Liver (tissue), 3 donors: Measurements from ENCODE around the gene LRRTM4.

Experiments
- CTCF ChIP-seq: fragments of 150-350 bp; IDR thresholded peaks from 2 replicates; pipeline ENCODE4 v1.5.1; 2017; ENCODE audit warnings: improper control_type of control experiment, low read depth, low read length; ENCODE audit not compliant: missing input control
- FOXA1 ChIP-seq: IDR thresholded peaks from 2 replicates; pipeline ENCODE4 v1.6.1; 2016; ENCODE audit warnings: antibody characterized with exemption
- GABPA ChIP-seq, 2 donors: IDR thresholded peaks in 1 of 2; conservative IDR thresholded peaks in 1 of 2; 2 replicates each; pipeline ENCODE4 v1.6.1; 2016; ENCODE audit warnings: antibody characterized with exemption in 2 of 2, mild to moderate bottlenecking in 1 of 2, moderate library complexity in 1 of 2
- JUND ChIP-seq, 2 donors: IDR thresholded peaks; 2 replicates each; pipeline ENCODE4 v1.6.1; 2016; ENCODE audit warnings: antibody characterized with exemption in 2 of 2
- RAD21 ChIP-seq, 2 donors: IDR thresholded peaks; 2 replicates each; pipeline ENCODE4 v1.6.1; 2016; ENCODE audit warnings: antibody characterized with exemption in 2 of 2, mild to moderate bottlenecking in 2 of 2
- REST ChIP-seq: IDR thresholded peaks from 2 replicates; pipeline ENCODE4 v1.6.1; 2016; ENCODE audit warnings: antibody characterized with exemption, mild to moderate bottlenecking
- SP1 ChIP-seq: IDR thresholded peaks from 2 replicates; pipeline ENCODE4 v1.6.1; 2018; ENCODE audit warnings: antibody characterized with exemption, mild to moderate bottlenecking
- TAF1 ChIP-seq: conservative IDR thresholded peaks from 2 replicates; pipeline ENCODE4 v1.6.1; 2016; ENCODE audit warnings: antibody characterized with exemption, mild to moderate bottlenecking
- YY1 ChIP-seq: IDR thresholded peaks from 2 replicates; pipeline ENCODE4 v1.6.1; 2016; ENCODE audit warnings: antibody characterized with exemption, mild to moderate bottlenecking
- donor health status: healthy.
- donor health status: healthy.

GRCh38 chr2:77191665-77192064 is 330.5 kb downstream of the LRRTM4 start:
- TF ChIP-seq CTCF (no peak), YY1 (no peak), JUND (IDR thresholded peaks at IDR 0.05) (no peak), REST (no peak), SP1 (no peak), GABPA (IDR thresholded peaks at IDR 0.05 in 1 of 2, conservative IDR thresholded peaks at IDR 0.05 in 1 of 2) (no peak), FOXA1 (no peak), TAF1 (no peak), RAD21 (IDR thresholded peaks at IDR 0.05) (no peak)
